ENCODE measurements around the gene SLC35F3.
"Not testable (repeated sequence)": the region's sequence is repeated elsewhere in the genome, so short reads cannot be mapped to it uniquely, and the experiment has no call there.

SLC35F3 gene

GRCh38 chr1:234096161-234096770 lies 191.8 kb downstream of the SLC35F3 start:
- DNase-seq (ENCODE audit: low read depth in 1 of 2, low spot score in 1 of 2), result no peak

- no peak for DNase-seq (ENCODE audit: low read depth in 1 of 2, low spot score in 1 of 2)
These were observed 198.1 kb downstream of the SLC35F3 start for GRCh38 chr1:234102583-234102982.

- no peak for DNase-seq (ENCODE audit: low read depth in 1 of 2, low spot score in 1 of 2)
These were observed 198.7 kb downstream of the SLC35F3 start for GRCh38 chr1:234103198-234103597.

GRCh38 chr1:234106032-234106431 lies 201.6 kb downstream of the SLC35F3 start:
- DNase-seq (ENCODE audit: low read depth in 1 of 2, low spot score in 1 of 2), result no peak

- DNase-seq (ENCODE audit: low read depth in 1 of 2, low spot score in 1 of 2), result no peak
These were observed 203.0 kb downstream of the SLC35F3 start for GRCh38 chr1:234107416-234108021.

- DNase-seq (ENCODE audit: low read depth in 1 of 2, low spot score in 1 of 2), result no peak
These were observed 204.4 kb downstream of the SLC35F3 start for GRCh38 chr1:234108921-234109320.

GRCh38 chr1:234109840-234110239 lies 205.4 kb downstream of the SLC35F3 start:
- no peak for DNase-seq (ENCODE audit: low read depth in 1 of 2, low spot score in 1 of 2)

- DNase-seq (ENCODE audit: low read depth in 1 of 2, low spot score in 1 of 2), result no peak
These were observed 207.1 kb downstream of the SLC35F3 start for GRCh38 chr1:234111458-234112142.

- no peak for DNase-seq (ENCODE audit: low read depth in 1 of 2, low spot score in 1 of 2)
These were observed 210.3 kb downstream of the SLC35F3 start for GRCh38 chr1:234114648-234115307.

- no peak for DNase-seq (ENCODE audit: low read depth in 1 of 2, low spot score in 1 of 2)
These were observed 214.4 kb downstream of the SLC35F3 start for GRCh38 chr1:234118911-234119310.

GRCh38 chr1:234119431-234119830 lies 215.0 kb downstream of the SLC35F3 start:
- no peak for DNase-seq (ENCODE audit: low read depth in 1 of 2, low spot score in 1 of 2)

- no peak for DNase-seq (ENCODE audit: low read depth in 1 of 2, low spot score in 1 of 2)
These were observed 216.0 kb downstream of the SLC35F3 start for GRCh38 chr1:234120327-234120944.

- DNase-seq (ENCODE audit: low read depth in 1 of 2, low spot score in 1 of 2), result not testable (repeated sequence)
These were observed 217.2 kb downstream of the SLC35F3 start for GRCh38 chr1:234121659-234122058.

- not testable (repeated sequence) for DNase-seq (ENCODE audit: low read depth in 1 of 2, low spot score in 1 of 2)
These were observed 218.1 kb downstream of the SLC35F3 start for GRCh38 chr1:234122571-234122970.

GRCh38 chr1:234123867-234124266 lies 219.4 kb downstream of the SLC35F3 start:
- no peak for DNase-seq (ENCODE audit: low read depth in 1 of 2, low spot score in 1 of 2)

GRCh38 chr1:234125283-234125682 lies 220.8 kb downstream of the SLC35F3 start:
- no peak for DNase-seq (ENCODE audit: low read depth in 1 of 2, low spot score in 1 of 2)

- DNase-seq (ENCODE audit: low read depth in 1 of 2, low spot score in 1 of 2), result no peak
These were observed 221.2 kb downstream of the SLC35F3 start for GRCh38 chr1:234125714-234126113.

- no peak for DNase-seq (ENCODE audit: low read depth in 1 of 2, low spot score in 1 of 2)
These were observed 222.7 kb downstream of the SLC35F3 start for GRCh38 chr1:234127026-234127671.

- no peak for DNase-seq (ENCODE audit: low read depth in 1 of 2, low spot score in 1 of 2)
These were observed 228.3 kb downstream of the SLC35F3 start for GRCh38 chr1:234132795-234133194.

GRCh38 chr1:234134878-234135277 lies 230.4 kb downstream of the SLC35F3 start:
- DNase-seq (ENCODE audit: low read depth in 1 of 2, low spot score in 1 of 2), result no peak

- DNase-seq (ENCODE audit: low read depth in 1 of 2, low spot score in 1 of 2), result no peak
These were observed 231.0 kb downstream of the SLC35F3 start for GRCh38 chr1:234135501-234135900.

All from activated T-helper 1 cell treated with anti-CD3 and anti-CD28 coated beads, Interleukin-2, amount 50 U/mL, for 16 hours (primary cell).